ENCODE data around the gene CLIP1.
"Not testable (repeated sequence)": the region's sequence is repeated elsewhere in the genome, so short reads cannot be mapped to it uniquely, and the experiment has no call there.

CLIP1 gene

DNA sequence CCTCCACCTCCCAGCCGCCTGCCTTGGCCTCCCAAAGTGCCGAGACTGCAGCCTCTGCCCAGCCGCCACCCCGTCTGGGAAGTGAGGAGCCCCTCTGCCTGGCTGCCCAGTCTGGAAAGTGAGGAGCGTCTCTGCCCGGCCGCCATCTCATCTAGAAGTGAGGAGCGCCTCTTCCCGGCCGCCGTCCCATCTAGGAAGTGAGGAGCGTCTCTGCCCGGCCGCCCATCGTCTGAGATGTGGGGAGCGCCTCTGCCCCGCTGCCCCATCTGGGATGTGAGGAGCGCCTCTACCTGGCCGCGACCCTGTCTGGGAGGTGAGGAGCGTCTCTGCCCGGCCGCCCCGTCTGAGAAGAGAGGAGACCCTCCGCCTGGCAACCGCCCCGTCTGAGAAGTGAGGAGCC lies 65.5 kb downstream of the CLIP1 start:
- H2AFZ ChIP-seq (ENCODE audit: low read depth, low read length, severe bottlenecking); H3K4me2 ChIP-seq (ENCODE audit: low read depth, low read length, poor library complexity, severe bottlenecking); H3K36me3 ChIP-seq (ENCODE audit: low read length); H3F3A ChIP-seq (ENCODE audit: insufficient read depth); H3K79me2 ChIP-seq (ENCODE audit: insufficient read depth, low read length); H3K27me3 ChIP-seq (ENCODE audit: low read length); H3K4me3 ChIP-seq (ENCODE audit: insufficient read depth, low read length, poor library complexity, severe bottlenecking); H3K9me3 ChIP-seq (ENCODE audit: insufficient read depth, low read length); H3K9me2 ChIP-seq (replicated peaks; ENCODE audit: insufficient read depth, low read length); H3K27ac ChIP-seq (ENCODE audit: low read depth, low read length); H4K20me1 ChIP-seq (ENCODE audit: low read depth, low read length); H3K9ac ChIP-seq (ENCODE audit: low read length): not testable (repeated sequence)

DNA sequence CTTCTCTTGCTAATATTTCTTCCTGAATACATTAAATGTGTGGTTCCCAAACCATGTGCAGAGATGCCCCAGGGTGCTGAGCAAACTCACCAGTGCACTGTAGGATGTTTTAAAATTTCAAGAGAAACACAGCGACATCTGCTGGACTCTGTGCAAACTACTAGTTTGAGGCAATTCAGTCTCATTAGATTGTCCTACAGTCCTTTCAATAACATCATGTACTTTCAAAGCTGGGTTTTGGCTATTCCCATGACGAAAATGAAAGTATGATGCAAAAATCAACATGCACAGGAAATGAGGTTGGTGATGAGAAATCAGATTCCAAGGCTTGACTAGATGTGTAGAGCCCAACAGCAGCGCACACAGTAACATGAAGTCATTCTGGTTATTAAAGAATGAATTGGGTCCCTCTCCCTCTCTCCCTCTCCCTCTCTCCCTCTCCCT lies 66.3 kb downstream of the CLIP1 start:
- Histone ChIP-seq H3K36me3 (ENCODE audit: low read length) (no peaks in the 10 kb centered on the region), H3K9ac (ENCODE audit: low read length) (no peak overlapping the region), H3K27ac (ENCODE audit: low read depth, low read length) (no peak overlapping the region), H3K4me3 (ENCODE audit: insufficient read depth, low read length, poor library complexity, severe bottlenecking) (no peak overlapping the region), H2AFZ (ENCODE audit: low read depth, low read length, severe bottlenecking) (no peak overlapping the region), H3F3A (ENCODE audit: insufficient read depth) (no peaks in the 10 kb centered on the region), H3K79me2 (ENCODE audit: insufficient read depth, low read length) (no peaks in the 10 kb centered on the region), H3K4me2 (ENCODE audit: low read depth, low read length, poor library complexity, severe bottlenecking) (no peak overlapping the region), H4K20me1 (ENCODE audit: low read depth, low read length) (no peaks in the 10 kb centered on the region), H3K9me2 (replicated peaks; ENCODE audit: insufficient read depth, low read length) (no peaks in the 10 kb centered on the region), H3K27me3 (ENCODE audit: low read length) (no peaks in the 10 kb centered on the region), H3K9me3 (ENCODE audit: insufficient read depth, low read length) (no peaks in the 10 kb centered on the region)
- TF ChIP-seq, protein P1, sequence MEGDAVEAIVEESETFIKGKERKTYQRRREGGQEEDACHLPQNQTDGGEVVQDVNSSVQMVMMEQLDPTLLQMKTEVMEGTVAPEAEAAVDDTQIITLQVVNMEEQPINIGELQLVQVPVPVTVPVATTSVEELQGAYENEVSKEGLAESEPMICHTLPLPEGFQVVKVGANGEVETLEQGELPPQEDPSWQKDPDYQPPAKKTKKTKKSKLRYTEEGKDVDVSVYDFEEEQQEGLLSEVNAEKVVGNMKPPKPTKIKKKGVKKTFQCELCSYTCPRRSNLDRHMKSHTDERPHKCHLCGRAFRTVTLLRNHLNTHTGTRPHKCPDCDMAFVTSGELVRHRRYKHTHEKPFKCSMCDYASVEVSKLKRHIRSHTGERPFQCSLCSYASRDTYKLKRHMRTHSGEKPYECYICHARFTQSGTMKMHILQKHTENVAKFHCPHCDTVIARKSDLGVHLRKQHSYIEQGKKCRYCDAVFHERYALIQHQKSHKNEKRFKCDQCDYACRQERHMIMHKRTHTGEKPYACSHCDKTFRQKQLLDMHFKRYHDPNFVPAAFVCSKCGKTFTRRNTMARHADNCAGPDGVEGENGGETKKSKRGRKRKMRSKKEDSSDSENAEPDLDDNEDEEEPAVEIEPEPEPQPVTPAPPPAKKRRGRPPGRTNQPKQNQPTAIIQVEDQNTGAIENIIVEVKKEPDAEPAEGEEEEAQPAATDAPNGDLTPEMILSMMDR (IDR thresholded peaks at IDR 0.05; ENCODE audit: insufficient read depth, low read length, poor library complexity, severe bottlenecking) = peak; percentile 78
- TF ChIP-seq EZH2phosphoT487 (conservative IDR thresholded peaks at IDR 0.05; ENCODE audit: low read length) = no peak

DNA sequence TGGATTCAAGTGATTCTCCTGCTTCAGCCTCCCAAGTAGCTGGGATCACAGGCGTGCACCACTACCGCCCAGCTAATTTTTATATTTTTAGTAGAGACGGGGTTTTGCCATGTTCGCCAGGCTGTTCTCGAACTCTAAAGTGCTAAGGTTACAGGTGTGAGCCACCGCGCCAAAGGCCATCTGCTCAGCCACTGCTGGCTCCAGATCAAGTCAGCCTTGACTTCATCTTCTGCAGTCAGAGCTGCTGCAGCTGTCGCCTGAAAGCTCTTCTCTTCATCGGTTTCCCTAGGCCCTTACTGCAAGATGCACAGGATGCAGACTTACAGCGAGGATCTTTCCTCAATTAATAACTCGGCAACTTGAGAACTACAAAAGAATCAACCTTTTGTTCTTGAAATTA lies 66.8 kb downstream of the CLIP1 start:
- Histone ChIP-seq H4K20me1 (ENCODE audit: low read depth, low read length) (no peaks in the 10 kb centered on the region), H3K4me3 (ENCODE audit: insufficient read depth, low read length, poor library complexity, severe bottlenecking) (no peak overlapping the region), H3K9me2 (replicated peaks; ENCODE audit: insufficient read depth, low read length) (no peaks in the 10 kb centered on the region), H3K9me3 (ENCODE audit: insufficient read depth, low read length) (no peaks in the 10 kb centered on the region), H3F3A (ENCODE audit: insufficient read depth) (no peaks in the 10 kb centered on the region), H3K4me2 (ENCODE audit: low read depth, low read length, poor library complexity, severe bottlenecking) (no peak overlapping the region), H3K9ac (ENCODE audit: low read length) (no peak overlapping the region), H3K27ac (ENCODE audit: low read depth, low read length) (no peak overlapping the region), H3K36me3 (ENCODE audit: low read length) (no peaks in the 10 kb centered on the region), H2AFZ (ENCODE audit: low read depth, low read length, severe bottlenecking) (no peak overlapping the region), H3K27me3 (ENCODE audit: low read length) (no peaks in the 10 kb centered on the region), H3K79me2 (ENCODE audit: insufficient read depth, low read length) (no peaks in the 10 kb centered on the region)
- no peak for TF ChIP-seq EZH2phosphoT487 (conservative IDR thresholded peaks at IDR 0.05; ENCODE audit: low read length)
- TF ChIP-seq, protein P1 (IDR thresholded peaks at IDR 0.05; ENCODE audit: insufficient read depth, low read length, poor library complexity, severe bottlenecking) = no peak

DNA sequence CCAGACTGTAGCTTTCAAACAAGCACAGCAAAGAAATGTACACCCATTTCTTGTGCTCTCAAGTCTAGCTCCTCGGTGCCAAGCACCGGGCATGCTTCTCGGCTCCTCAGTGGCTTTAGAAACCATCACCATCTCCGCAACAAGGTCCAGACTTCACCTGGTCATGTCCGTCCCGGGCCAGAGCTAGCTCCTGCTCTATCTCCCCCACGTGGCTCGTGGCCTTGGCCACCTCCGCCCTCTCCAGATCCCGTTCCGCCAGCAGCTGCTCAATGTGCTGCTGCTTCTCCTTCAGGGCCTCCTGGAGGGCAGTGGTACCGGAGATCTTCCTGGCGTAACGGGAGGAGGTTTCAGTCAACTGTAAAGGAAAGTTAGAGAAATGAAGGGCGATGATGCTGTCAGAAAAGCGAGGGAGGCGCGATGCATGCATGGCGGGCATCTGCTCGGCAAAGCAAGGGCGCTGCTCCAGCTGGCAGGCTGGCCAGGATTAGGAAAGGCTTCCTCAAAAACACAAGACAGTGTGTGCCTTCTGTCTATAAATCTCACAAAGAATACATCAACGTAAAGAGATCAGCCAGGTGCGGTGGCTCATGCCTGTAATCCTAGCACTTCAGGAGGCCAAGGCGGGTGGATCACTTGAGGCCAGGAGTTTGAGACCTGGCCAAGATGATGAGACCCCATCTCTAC lies 67.4 kb downstream of the CLIP1 start:
- no peaks in the 10 kb centered on the region for H3K36me3 ChIP-seq (ENCODE audit: low read length)
- no peaks in the 10 kb centered on the region for H3F3A ChIP-seq (ENCODE audit: insufficient read depth)

More for the DNA sequence above, 67.4 kb downstream of the CLIP1 start:
- H3K9me2 ChIP-seq (replicated peaks; ENCODE audit: insufficient read depth, low read length) = no peaks in the 10 kb centered on the region
- no peak overlapping the region for H3K27ac ChIP-seq (ENCODE audit: low read depth, low read length)
- no peak for TF ChIP-seq EZH2phosphoT487 (conservative IDR thresholded peaks at IDR 0.05; ENCODE audit: low read length)
- TF ChIP-seq, protein P1 (IDR thresholded peaks at IDR 0.05; ENCODE audit: insufficient read depth, low read length, poor library complexity, severe bottlenecking) = no peak
- no peaks in the 10 kb centered on the region for H3K9me3 ChIP-seq (ENCODE audit: insufficient read depth, low read length)
- no peak overlapping the region for H3K4me3 ChIP-seq (ENCODE audit: insufficient read depth, low read length, poor library complexity, severe bottlenecking)
- no peaks in the 10 kb centered on the region for H3K27me3 ChIP-seq (ENCODE audit: low read length)
- H3K79me2 ChIP-seq (ENCODE audit: insufficient read depth, low read length) = no peaks in the 10 kb centered on the region
- H3K4me2 ChIP-seq (ENCODE audit: low read depth, low read length, poor library complexity, severe bottlenecking) = no peak overlapping the region
- no peaks in the 10 kb centered on the region for H4K20me1 ChIP-seq (ENCODE audit: low read depth, low read length)
- H3K9ac ChIP-seq (ENCODE audit: low read length) = no peak overlapping the region
- H2AFZ ChIP-seq (ENCODE audit: low read depth, low read length, severe bottlenecking) = no peak overlapping the region
